Adipocyte (in vitro differentiated cells): ENCODE data around the gene ADSS1.

ENCODE experiments used
- DNase-seq: peaks from one replicate; pipeline ENCODE4 v3.0.0-alpha.2; 2015; ENCODE audit warnings: low read depth
- H3K27me3 ChIP-seq: replicated peaks from 2 replicates; pipeline ENCODE4 v1.7.0; 2013; ENCODE audit warnings: mild to moderate bottlenecking, low read length, moderate library complexity; ENCODE audit not compliant: control insufficient read depth, insufficient read depth
- H3K36me3 ChIP-seq: 2 replicates; pipeline ENCODE4 v1.7.0; 2013; ENCODE audit warnings: low read length, mild to moderate bottlenecking, moderate library complexity; ENCODE audit not compliant: control insufficient read depth, insufficient read depth, severe bottlenecking
- H3K4me1 ChIP-seq: 2 replicates; pipeline ENCODE4 v1.7.0; 2013; ENCODE audit warnings: mild to moderate bottlenecking, low read length, moderate library complexity; ENCODE audit not compliant: control insufficient read depth, insufficient read depth
- H3K4me3 ChIP-seq: 2 replicates; pipeline ENCODE4 v1.7.0; 2013; ENCODE audit warnings: mild to moderate bottlenecking, low read length, moderate library complexity
- H3K9ac ChIP-seq: 2 replicates; pipeline ENCODE4 v1.7.0; 2013; ENCODE audit warnings: mild to moderate bottlenecking, low read length, moderate library complexity
- H3K9me3 ChIP-seq: 2 replicates; pipeline ENCODE4 v1.7.0; 2013; ENCODE audit warnings: mild to moderate bottlenecking, low read length, moderate library complexity; ENCODE audit not compliant: control insufficient read depth

Gene ADSS1

DNA sequence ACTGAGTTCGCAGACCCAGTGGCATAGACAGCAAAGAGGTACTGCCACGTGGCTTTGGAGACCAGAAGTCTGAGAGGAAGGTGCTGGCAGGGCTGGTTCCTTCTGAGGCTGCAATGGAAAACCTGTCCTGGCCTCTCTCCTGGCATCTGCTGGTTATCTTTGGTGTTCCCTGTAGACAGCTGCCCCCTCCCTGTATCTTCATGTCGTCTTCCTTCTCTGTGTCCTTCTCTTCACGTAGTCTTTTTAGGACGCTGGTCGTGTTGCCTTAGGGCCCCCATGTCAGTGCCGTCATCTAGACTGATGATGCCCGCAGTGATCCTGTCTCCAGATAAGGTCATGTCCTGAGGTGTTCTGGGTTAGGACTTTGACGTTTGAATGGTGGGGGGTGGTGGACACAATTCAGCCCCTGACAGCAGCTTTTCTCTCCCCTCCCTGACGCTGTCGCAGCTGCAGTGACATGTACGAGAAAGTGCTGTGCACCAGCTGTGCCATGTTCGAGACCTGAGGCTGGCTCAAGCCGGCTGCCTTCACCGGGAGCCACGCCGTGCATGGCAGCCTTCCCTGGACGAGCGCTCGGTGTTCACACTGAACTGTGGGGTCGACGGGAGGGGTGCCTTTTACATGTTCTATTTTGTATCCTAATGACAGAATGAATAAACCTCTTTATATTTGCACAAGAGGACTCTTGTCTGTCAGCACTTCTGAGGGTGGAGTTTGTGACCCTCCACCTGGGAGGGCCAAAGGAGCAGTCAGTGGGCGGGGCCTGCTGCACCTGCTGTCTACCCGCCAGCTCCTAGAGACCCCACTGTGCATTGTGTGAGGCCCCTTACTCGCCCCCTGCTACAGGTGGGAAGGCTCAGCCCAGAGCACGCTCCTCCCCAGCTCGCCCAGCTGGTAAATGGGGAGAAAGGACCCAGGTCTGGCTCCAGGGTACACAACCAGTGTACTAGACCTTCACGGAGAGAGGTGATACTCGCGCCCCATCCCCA is 35.2 kb downstream of the ADSS1 start:
- Histone ChIP-seq H3K4me1 (peaks cover 8% of the 10 kb centered on the region), H3K9ac (no peak overlapping the region), H3K36me3 (peaks cover 42% of the 10 kb centered on the region), H3K9me3 (no peaks in the 10 kb centered on the region), H3K4me3 (no peak overlapping the region), H3K27me3 (no peaks in the 10 kb centered on the region)
- no peak for DNase-seq

DNA sequence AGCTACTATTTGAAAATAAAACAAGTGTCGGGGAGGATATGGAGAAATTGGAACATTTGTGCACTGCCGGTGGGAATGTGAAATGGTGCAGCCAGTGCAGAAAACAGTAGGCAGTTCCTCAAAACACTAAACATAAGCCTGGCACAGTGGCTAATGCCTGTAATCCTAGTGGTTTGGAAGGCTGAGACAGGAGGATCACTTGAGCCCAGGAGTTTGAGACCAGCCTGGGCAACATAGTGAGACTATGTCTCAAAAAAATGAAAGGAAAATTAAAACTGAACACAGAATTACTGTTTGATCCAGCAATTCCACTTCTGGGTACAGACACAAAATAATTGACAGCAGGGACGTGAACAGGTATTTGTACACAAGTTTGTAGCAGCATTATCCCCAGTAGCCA is 41.5 kb downstream of the ADSS1 start:
- no peaks in the 10 kb centered on the region for H3K36me3 ChIP-seq
- H3K4me3 ChIP-seq = no peak overlapping the region
- H3K9ac ChIP-seq = no peak overlapping the region
- H3K9me3 ChIP-seq = peaks cover 7% of the 10 kb centered on the region
- no peaks in the 10 kb centered on the region for H3K27me3 ChIP-seq
- no peak for DNase-seq
- H3K4me1 ChIP-seq = peaks cover 6% of the 10 kb centered on the region

DNA sequence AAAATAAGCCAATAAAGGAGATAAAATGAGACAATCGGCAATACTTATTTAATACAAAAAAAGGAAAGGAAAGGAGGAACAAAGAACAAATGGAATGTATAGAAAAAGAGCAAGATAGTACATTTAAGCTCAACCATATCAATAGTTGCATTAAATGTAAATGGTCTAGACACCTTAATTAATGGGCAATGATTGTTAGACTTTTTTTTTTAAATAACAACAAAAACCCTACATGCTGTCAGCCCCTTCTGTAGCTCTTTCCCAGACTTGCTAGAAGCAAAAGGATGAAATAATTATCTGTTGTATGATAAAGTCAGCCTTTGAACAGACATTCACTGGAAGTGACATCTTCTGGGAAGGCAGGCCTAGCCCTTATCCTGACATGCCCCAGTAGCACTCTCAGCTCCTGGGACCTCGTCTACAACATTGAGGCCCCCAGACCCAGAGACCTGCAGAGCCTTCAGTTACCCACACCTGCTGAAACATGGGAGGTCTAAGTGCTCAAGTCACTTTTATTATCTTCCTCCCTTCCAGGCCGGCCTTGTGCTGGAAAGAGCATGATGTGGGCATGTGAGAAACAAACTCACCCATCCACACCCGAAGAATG is 42.3 kb downstream of the ADSS1 start:
- no peak for DNase-seq

DNA sequence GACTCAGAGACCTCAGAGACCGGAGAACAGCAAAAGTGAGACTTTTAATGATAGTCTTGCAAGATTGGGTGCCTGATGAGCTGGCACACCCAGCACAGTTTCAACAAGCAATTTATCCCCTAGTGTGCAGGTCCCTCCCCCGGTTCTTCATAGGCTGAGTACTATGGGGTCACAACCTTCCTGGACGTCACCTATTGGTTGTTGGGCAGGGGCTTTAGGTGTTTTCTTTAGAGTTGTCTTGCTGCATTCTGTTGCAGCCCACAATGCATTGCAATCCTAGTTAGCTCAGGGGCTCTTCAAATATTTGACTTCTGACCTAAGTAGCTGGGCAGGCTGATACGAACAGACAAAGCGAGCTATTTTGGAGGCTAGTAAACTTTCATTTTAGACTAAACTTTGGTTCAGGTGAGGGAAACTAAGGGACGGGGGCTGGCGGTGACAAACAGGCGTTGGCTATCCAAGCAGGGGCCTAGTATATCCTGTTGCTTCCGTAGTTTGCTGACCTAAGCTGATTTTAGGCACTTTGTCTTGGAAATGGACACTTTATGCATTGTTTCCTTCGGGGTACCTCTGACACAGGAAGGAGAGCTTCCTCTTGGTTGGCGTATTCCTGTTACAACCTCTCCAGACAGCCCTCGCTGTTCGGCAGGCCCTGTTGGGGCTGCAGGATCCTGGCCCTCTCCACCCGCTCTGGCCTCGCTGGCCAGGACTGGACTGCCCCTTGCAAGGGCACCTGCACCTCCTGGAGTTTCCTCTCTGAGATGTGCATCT is 43.0 kb downstream of the ADSS1 start:
- Histone ChIP-seq H3K36me3 (peaks cover 14% of the 10 kb centered on the region), H3K4me1 (peaks cover 6% of the 10 kb centered on the region), H3K9ac (no peak overlapping the region), H3K9me3 (peaks cover 7% of the 10 kb centered on the region), H3K4me3 (no peak overlapping the region), H3K27me3 (no peaks in the 10 kb centered on the region)
- no peak for DNase-seq

More for the DNA sequence above, 42.3 kb downstream of the ADSS1 start:
- Histone ChIP-seq H3K9me3 (peaks cover 7% of the 10 kb centered on the region), H3K9ac (no peak overlapping the region), H3K36me3 (peaks cover 7% of the 10 kb centered on the region), H3K4me3 (no peak overlapping the region), H3K4me1 (peaks cover 6% of the 10 kb centered on the region), H3K27me3 (no peaks in the 10 kb centered on the region)

DNA sequence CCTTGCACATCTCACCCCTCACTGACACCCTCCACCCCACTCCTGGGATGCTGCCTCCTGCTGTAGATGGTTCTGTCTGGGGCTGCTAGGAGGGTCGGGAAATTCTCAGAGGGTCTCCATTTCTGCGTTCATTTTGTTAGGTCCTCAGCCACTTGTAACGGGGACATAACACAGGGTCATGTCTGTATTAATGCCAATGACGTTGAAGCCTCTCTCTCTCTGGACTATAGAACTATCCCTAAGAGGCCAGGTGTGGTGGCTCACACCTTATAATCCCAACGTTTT is 43.5 kb downstream of the ADSS1 start:
- peaks cover 6% of the 10 kb centered on the region for H3K4me1 ChIP-seq
- peaks cover 7% of the 10 kb centered on the region for H3K9me3 ChIP-seq
- H3K36me3 ChIP-seq = peaks cover 19% of the 10 kb centered on the region
- no peak overlapping the region for H3K4me3 ChIP-seq
- H3K9ac ChIP-seq = no peak overlapping the region
- H3K27me3 ChIP-seq = no peaks in the 10 kb centered on the region
- no peak for DNase-seq

DNA sequence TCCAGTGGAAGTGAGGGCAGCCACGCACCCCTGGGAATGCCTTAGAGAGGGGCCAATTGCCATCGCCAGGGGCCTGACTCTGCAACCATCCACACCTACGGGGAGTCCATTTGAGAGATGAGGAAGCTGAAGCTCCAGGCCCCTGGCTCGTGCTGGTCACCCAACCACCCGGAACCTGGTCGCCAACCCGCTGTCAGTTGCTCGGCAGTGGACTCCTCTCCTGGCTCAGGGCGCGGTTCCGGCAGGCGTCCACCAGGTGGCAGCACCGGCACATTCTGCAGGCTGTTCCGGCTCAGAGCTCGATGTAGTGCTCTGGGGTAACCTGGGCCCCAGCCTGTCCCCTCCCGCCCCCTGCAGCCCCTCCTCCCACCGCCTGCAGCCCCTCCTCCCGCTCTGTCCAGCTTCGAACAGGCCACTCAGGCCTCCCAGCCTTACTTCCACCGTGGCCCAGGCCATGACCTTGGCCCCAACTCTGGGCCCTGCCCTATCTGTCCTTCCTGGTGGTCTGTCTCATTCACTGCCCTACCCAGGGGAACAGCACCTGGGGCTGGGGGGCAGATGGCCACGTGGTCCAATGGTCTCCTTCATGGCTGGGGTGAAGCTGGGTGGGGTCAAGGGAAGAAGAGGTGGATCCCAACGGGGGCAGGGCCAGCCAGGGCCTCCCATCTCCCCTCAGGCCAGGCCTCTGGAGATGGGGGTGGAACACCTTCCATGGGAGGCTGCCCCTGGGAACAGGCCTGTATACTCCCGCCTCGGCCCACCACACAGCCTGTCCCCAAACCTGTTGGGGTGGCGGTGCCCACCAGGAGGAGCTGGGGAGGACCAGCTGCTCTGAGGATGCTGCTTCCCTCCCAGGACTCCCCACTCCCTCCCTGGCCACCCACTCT is 44.7 kb downstream of the ADSS1 start:
- H3K27me3 ChIP-seq = no peaks in the 10 kb centered on the region
- H3K4me1 ChIP-seq = peaks cover 6% of the 10 kb centered on the region
- peak overlapping the region; percentile 23 for H3K9ac ChIP-seq
- H3K4me3 ChIP-seq = no peak overlapping the region
- peaks cover 7% of the 10 kb centered on the region for H3K9me3 ChIP-seq
- H3K36me3 ChIP-seq = peaks cover 29% of the 10 kb centered on the region
- DNase-seq = peak; percentile 93

DNA sequence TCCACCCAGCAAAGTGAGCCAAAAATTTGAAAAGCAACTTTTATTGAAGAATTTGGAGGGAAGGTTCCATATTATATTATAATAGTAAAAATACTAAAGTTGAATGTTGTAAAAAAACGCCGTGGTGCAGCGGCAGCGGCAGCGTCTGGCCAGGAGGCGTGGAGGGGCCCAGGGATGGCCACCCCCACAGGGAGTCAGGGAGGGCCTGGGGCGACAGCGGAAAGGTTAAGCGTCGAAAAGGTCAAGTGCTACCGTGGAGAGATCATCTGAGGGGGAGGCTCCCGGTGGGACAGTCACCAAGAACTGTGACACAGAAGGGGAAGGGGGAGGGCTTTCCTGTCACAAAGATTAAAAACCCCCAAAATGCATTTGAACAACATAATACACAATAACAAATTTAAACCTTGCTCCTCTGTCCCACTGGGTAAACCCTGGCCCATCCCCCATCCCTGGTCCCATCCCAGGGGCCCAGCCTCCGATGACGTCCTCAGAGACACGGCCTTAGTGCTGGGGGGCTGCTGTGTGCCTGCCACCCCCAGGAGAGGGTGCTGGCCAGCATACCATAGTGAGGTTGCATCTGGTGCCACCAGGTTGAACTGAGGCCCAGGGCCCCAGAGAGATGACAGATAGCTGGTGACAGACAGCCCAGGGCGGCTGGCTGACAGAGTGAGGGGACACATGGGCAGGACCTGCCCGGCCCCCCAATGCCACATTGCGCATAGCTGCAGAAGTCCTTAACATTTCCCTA is 45.5 kb downstream of the ADSS1 start:
- Histone ChIP-seq H3K36me3 (peaks cover 32% of the 10 kb centered on the region), H3K9me3 (peaks cover 7% of the 10 kb centered on the region), H3K27me3 (no peaks in the 10 kb centered on the region), H3K4me1 (peaks cover 6% of the 10 kb centered on the region), H3K4me3 (no peak overlapping the region), H3K9ac (no peak overlapping the region)
- no peak for DNase-seq

DNA sequence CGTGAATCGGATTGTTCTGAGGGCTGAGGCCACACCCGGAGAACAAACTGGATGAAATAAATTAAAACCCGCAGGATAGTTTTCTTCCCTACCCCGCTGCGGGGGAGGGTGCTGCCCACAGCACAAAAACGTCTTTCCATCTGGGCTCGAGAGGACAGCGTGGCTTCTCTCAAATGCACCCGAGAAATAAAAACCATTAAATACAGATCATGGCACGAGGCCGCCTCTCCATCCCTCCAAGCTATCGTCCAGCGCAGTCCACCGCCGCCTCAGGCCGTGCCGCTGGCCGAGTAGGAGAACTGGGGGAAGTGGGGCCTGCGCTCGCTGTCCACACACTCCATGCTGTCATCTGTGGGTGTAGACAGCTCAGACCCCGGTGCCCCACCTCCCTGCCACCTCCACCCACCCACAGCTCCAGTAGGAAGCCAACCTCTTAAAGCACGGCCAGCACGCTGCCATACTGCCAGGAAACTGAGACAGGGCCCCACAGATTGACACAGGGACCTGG is 46.1 kb downstream of the ADSS1 start:
- H3K27me3 ChIP-seq = no peaks in the 10 kb centered on the region
- peaks cover 6% of the 10 kb centered on the region for H3K4me1 ChIP-seq
- H3K9ac ChIP-seq = no peak overlapping the region
- DNase-seq = no peak
- H3K36me3 ChIP-seq = peaks cover 33% of the 10 kb centered on the region
- H3K9me3 ChIP-seq = peaks cover 7% of the 10 kb centered on the region
- no peak overlapping the region for H3K4me3 ChIP-seq

DNA sequence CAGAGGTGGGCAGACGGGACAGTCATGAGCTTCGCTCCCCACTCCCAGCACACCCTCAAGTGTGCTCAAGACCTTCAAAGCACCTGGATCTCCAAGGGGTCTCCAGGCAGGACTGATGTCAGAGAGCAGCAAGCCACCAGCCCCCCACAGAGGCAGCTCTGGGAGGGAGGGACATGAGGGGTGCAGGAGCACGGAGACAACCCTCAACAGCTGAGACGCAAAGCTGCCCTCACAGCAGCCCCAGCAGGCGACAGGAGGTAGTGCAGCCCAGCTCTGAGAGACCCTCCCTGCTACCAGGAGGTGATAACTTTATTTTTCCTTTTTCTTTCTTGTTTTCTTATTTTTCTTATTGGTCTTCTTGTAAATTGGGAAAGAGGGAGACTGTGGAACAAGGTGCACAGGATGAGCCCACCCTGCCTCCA is 46.8 kb downstream of the ADSS1 start:
- H3K36me3 ChIP-seq = peaks cover 40% of the 10 kb centered on the region
- peaks cover 6% of the 10 kb centered on the region for H3K4me1 ChIP-seq
- H3K9me3 ChIP-seq = peaks cover 6% of the 10 kb centered on the region
- no peak overlapping the region for H3K4me3 ChIP-seq
- DNase-seq = no peak
- no peak overlapping the region for H3K9ac ChIP-seq
- no peaks in the 10 kb centered on the region for H3K27me3 ChIP-seq

DNA sequence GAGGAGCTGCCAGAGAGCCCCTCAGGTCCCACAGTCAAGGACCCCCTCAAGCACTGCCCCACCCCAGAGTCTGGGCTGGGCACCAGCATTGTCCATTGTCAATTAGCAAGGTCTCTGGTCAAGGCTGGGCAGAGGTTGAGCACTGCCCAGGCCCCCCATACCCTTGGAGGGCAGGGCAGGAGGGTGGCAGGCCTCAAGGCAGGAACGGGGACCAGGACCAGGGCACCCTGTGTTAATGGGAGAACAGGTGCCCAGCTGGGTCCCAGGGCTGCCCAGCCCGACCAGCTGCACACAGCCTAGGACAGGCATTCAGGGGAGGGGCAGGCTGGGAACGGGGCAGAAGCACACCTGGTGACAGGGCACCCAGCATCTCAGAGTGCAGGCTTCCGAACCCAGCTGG is 47.3 kb downstream of the ADSS1 start:
- Histone ChIP-seq H3K4me1 (peaks cover 6% of the 10 kb centered on the region), H3K9me3 (peaks cover under 1% of the 10 kb centered on the region), H3K4me3 (no peak overlapping the region), H3K9ac (no peak overlapping the region), H3K27me3 (no peaks in the 10 kb centered on the region), H3K36me3 (peaks cover 41% of the 10 kb centered on the region)
- no peak for DNase-seq
